GM19455 (cell line): ENCODE results near the gene FZR1.

Experiments used
- ATAC-seq: cut with Tn5 transposase; IDR thresholded peaks from one replicate; pipeline ENCODE4 v1.9.1; 2021; ENCODE audit not compliant: unreplicated experiment

FZR1 gene

GRCh38 chr19:3543150-3544057 lies 37.3 kb downstream of the FZR1 start:
- no peak for ATAC-seq

- no peak for ATAC-seq
Measured at GRCh38 chr19:3544058-3544376, 37.9 kb downstream of the FZR1 start.

GRCh38 chr19:3544742-3545668 lies 38.9 kb downstream of the FZR1 start:
- ATAC-seq: no peak

DNA sequence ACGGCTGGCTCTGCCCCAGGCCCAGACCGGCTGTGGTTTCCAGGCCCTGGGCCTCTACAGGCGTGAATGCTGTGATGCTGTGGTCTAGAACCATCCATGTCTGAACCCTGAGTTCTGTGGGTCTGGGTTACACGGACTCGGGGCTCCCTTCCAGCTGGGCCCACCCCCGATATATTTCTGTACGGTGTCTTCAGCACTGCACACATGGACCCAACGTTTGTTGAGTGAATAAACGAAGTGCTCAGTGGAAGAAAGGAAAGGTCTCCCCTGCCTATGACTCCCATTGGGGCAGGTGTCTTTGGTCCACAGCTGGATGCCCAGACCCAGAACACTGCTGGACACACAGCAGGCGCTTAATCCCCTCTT lies 39.5 kb downstream of the FZR1 start:
- no peak for ATAC-seq

DNA sequence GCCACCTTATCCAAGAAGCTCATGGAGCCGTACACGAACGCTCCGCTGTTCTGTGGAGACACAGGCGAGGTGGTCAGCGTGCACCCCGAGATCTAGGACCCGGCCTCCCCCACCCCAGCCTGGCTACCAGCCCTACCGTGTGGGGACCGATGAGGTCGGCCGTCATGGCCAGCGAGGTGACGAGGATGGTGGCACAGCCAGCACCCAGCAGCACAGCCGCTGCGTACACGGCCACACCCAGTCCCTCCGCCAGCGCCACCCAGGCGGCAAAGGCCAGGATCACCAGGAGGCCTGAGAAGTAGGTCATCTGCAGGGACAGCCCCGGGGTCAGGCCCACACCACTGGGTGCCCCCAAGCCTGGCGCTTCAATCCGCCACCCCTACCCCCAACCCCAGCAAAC lies 40.0 kb downstream of the FZR1 start:
- no peak for ATAC-seq

DNA sequence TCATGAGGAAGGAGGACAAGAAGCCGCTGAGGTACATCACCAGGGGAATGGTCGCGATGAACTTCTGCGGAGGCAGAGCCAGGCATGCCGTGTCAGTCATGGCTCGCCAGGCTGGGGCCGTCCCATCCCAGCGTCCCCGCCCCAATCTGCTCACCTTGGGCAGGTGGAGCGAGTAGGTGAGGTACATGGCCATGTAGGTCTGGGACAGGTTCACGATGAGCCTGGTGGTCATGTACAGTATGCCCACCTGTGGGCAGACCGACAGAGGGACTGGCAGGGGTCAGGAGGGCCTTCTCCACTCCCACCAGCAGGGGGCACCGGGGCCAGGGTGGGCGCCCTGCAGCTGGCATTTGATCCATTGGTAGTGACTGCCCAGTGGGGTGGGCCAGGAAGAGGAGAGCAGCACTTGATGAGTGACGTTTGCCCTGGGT lies 41.2 kb downstream of the FZR1 start:
- ATAC-seq: no peak

GRCh38 chr19:3547767-3548282 lies 41.7 kb downstream of the FZR1 start:
- no peak for ATAC-seq

- ATAC-seq: no peak
Measured at GRCh38 chr19:3548606-3549005, 42.5 kb downstream of the FZR1 start.

GRCh38 chr19:3549816-3550215 lies 43.7 kb downstream of the FZR1 start:
- no peak for ATAC-seq

DNA sequence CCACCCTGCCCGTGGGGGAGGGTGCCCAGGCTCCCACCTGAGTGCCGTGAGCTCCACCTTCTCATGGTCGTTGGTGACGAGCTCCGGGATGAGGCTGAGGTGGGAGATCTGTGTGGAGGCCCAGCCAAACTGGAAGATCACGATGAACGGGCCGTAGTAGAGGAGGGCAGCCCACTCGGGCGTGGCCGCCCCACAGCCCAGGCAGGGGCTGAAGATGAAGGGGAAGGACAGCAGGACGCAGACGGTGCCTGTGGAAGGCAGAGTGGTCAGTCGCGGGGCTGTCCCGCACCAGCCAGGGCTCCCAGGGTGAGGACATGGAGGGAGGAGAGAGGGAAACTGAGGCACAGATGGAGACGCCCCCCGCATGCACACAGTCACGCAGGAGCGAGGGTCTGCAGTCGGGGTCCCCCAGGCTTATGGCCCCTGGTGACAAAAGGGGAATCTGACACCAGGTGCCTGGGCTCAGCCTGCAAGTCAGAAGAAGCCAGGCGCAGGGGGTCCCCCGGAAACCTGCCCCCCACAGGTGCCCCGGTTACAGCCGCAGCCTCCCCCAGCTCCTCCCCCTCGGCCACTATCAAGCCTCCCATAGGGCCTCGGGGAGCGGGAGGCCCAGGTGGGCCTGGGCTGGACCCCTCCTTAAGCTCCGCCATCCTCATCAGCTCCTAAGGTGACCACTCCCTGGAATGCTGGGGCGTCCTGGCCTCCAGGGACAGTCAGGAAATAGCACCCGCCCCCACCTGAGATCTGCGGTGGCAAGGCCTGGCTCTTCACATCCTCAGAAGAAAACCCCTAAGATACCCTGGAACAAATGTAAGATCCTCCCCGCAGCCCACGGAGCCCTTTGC lies 45.1 kb downstream of the FZR1 start:
- ATAC-seq: no peak

DNA sequence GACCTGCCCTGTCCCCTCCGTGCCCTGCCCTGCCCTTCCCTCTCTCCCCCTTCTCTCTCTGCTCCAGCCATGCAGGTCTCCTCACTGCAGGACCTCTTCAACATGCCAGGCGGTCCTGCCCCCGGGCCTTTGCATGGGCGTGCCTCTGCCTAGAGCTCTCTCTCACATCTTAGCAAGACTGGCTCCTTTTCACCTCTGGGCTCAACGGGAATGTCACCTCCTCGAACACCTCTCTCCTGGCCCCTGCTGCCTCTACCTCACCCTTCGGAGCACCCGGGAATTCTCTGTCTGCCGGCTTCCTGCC lies 45.6 kb downstream of the FZR1 start:
- no peak for ATAC-seq

GRCh38 chr19:3554254-3555083 lies 48.4 kb downstream of the FZR1 start:
- ATAC-seq: no peak

DNA sequence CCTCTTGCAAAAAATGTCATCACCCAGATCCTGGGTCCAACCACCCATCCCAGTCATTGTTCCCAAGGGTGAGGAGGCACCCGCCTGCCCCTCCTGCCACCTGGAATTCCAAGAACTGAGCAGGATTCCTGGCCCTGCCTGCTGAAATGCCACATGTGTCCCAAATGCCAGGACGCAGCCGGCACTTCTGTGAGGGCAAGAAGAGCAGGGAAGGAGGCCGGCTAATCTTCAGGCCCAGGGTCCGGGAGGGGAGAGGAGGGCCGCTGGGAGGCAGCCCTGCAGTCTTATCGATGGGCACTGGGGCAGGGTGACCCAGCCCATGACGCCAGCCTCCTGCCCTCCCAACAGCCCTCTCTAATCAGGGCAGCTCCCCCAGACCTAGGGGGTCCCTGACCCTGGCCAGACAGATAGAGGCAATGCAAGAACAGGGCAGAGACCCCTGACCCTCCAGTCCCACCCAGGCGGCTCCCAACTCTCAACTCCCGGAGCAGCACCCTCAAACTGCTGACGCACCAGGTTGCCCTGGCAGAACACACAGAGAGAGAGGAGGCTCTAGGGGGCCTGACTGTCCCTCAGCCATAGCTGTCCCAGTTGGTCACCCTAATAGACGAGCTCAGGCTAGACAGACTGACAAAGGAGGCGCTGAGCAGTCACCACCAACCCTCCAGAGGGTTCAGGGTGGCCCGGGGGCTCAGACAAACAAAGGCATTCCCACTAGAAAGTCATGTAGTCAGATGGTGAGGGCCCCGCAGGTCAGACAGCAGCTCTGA lies 49.7 kb downstream of the FZR1 start:
- no peak for ATAC-seq

GRCh38 chr19:3556423-3556977 lies 50.4 kb downstream of the FZR1 start:
- no peak for ATAC-seq

GRCh38 chr19:3556978-3557460 lies 50.9 kb downstream of the FZR1 start:
- peak; percentile 35 for ATAC-seq

DNA sequence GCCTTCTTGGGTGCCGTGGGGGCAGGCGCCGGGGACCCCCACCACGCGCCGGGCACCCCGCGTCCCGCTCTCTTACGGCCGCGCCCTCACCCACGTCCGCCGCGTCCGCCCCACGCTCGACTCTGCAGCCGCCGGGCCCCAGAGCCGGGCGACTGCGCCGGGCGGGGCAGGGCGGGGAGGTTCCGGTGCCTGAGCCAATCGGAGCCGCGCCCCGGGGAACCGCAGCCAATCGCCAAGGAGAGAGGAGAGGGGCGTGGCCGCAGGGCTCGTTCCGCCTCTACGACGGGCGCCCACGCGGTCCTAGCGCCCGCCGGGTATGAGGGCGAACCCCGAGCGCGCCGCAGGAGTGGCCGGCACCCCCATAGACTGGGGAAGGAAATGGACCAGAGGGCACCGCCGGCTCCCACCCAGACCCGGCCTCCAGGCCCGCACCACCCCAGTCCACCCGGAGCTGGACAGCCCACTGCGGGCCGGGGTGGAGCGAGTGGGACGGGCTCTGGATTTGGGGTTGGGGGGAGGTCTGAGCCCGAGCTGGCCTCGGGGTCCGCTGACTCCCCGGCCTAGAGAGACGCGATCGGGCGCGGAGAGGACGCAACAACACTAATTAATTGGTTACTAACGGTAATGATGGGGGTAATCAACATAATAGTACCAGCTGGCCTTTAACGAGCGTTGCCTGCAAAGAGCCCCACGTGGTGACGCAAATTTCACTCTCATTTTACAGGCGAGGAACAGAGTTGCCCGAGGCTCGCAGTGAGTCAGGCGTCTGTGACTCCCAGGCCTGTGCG lies 51.5 kb downstream of the FZR1 start, which contains the start of gene MFSD12:
Gene MFSD12 (minus strand): TSS at position 126 of the 788 bp plus-strand sequence. CDS start 183 bp downstream, outside the sequence.
- ATAC-seq: peak; percentile 84

DNA sequence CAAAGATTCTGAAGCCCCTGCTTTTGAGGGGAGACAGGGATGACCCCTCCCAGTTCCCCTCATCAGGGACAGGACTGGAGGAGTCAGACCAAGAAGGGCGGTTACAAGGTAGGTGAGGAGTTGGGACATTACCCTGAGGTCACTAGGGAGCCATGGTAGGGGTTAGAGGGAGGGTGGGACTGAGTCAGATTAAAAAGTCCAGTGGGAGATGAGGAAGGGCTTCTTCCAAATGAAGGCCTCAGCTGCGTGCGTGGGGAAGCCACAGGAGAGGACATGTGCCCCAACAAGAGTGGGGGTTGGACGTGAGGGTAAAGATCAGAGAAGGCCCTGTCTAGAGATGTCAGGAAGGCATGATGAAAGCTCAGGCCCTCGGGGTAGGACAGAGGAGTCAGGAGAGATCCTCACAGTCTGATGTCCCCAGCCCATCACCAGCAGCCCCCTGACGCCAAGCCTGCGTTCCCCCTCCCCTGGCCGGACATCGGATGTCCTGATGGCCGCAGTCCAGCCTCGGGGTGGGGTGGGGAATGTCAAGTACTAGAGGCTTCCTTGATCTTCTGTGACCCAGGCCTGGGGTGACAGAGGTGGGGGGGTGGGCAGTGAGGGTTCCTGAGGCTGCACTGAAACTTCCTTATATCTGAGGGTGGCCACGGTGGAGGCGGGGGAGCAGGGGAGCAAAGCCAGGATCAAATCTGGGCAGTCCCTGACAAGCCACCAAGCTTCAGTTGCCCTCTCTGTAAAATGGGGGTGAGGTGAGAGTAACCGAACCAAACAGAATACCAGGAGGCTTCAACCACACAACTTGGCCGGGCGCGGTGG lies 57.8 kb downstream of the FZR1 start:
- ATAC-seq: no peak
